HG03439 (cell line): ENCODE measurements around the gene GXYLT1.
A peak's percentile ranks its signal among the peaks of the same experiment; 100 is the strongest.
"Not testable (repeated sequence)": the region's sequence is repeated elsewhere in the genome, so short reads cannot be mapped to it uniquely, and the experiment has no call there.

Experiments
- ATAC-seq: cut with Tn5 transposase; IDR thresholded peaks from one replicate; pipeline ENCODE4 v1.9.1; 2021; ENCODE audit warnings: mild to moderate bottlenecking, moderate library complexity; ENCODE audit not compliant: unreplicated experiment

Gene GXYLT1

DNA sequence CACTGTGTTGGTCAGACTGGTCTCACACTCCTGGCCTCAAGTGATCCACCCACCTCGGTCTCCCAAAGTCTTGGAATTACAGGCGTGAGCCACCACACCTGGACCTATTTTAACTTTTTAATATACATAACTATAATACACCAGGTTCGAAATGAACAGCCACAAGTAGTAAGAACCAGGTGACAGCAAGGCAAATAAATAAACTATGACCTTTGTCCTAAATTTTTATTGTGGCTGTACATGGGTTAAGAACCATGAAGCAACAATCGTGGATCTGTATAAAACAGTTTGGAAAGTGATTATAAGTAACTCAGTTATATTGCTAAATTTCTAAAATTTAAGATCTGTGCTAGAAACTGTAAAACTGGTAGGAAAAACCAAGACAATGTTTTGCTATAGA is 41.5 kb downstream of the GXYLT1 start:
- no peak for ATAC-seq

DNA sequence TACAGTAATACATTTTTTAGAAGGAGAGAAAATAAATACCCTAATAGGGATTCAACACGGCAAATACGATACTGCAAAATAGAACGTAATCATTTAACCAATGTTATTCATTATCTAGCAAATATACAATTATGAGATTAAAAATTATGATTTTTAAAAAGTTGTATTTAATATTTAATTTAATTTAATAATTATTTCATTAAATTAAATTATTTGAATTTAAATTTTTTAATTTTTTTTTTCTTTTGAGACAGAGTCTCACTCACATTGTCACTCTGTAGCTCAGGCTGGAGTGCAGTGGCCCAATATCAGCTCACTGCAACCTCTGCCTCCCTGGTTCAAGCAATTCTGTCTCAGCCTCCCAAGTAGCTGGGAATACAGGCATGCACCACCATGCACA is 42.0 kb downstream of the GXYLT1 start:
- ATAC-seq: no peak

DNA sequence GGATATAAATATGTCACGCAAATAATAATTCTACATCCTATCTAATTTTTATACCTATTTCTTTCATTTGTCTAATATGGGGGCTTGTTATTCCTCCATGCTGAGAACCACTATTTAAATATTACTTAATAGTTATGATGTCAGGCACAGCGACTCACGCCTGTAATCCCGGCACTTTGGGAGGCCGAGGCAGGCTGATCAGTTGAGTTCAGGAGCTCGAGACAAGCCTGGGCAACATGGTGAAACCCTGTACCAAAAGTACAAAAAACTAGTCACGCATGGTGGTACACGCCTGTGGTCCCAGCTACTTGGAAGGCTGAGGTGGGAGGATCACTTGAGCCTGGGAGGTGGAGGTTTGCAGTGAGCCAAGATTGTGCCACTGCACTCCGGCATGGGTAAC is 45.2 kb downstream of the GXYLT1 start:
- ATAC-seq: no peak

DNA sequence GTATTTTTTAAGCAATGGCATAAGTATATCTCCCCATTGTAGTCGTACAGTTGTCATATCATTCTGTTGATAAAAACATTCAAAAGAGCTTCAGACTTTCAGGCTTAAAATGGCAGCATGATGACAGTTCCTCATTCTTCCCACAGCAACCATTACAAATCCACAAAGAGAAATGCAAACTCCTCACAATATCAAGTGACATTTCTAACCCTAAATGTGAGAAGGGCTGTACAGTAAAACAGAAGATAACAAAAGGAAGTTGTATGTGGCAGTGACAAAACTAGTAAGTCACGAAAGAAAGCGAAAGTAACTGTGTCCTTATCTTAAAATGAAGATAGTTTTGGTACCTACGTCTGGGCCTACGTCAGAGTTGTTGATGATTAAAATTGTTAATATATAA is 46.7 kb downstream of the GXYLT1 start:
- ATAC-seq: peak; percentile 85

DNA sequence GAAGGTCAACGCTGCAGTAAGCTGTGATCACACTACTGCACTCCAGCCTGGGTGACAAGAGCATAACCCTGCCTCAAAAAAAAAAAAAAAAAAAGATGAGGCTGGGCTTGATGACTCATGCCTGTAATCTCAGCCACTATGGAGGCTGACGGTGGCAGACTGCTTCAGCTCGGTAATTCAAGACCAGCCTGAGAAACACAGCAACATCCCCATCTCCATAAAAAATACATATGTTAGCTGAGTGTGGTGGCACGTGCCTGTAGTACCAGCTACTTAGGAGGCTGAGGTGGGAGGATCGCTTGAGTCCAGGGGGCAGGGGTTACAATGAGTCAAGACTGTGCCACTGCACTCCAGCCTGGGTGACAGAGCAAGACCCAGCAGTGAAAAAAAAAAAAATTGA is 50.4 kb downstream of the GXYLT1 start:
- ATAC-seq: no peak

DNA sequence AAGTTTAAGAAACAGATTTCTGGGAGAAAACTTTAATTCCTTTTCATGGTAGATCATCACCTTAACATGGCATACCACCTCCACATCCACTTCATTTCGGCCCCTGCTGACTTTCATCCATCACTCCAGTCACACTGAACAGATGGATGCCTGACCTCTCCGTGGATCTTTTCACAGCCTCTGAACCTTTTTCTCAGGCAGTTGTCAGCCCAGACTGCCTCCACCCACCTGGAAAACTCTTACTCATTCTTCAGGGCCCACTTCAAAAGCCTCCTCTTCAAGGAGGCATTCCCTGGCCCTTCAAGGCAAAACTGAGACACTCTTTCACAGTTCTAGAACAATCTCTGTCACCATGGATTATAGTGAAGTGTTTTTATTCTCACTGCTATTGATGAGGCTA is 52.9 kb downstream of the GXYLT1 start:
- no peak for ATAC-seq

DNA sequence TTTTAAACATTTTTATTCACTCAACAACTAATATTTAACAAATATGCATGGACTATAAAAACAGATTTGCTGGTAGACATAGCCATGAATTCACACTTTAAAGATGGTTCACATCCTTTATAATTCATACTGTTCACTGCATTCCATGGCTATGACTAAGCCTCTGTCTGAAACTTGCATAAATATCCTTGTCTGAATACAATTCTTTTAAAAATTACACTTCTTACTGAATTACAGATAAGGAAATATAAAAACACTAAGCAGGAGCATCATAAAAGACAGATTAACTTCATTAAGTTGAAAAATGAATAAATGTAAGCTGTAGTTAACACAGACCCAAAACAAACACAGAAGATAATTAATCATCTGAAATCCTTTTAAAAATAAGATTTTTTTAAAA is 53.8 kb downstream of the GXYLT1 start:
- no peak for ATAC-seq

DNA sequence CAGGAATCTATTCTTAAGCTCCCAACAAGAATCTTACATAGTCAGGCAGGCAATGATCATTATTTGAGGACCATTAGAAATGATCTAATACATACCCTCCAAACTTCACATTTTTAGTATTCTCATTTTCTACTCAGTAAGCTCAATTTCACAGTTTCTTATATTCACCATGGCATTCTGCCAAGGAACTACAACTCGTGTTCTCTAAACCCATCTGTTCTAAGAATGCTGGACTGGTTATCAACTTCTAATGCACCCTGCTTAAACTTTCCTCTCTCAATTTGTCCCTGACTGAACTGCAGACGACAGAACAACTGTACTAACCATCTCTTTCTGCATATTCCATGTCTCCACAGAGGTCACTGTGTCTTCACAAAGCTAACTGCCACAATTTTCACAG is 58.6 kb downstream of the GXYLT1 start:
- no peak for ATAC-seq

DNA sequence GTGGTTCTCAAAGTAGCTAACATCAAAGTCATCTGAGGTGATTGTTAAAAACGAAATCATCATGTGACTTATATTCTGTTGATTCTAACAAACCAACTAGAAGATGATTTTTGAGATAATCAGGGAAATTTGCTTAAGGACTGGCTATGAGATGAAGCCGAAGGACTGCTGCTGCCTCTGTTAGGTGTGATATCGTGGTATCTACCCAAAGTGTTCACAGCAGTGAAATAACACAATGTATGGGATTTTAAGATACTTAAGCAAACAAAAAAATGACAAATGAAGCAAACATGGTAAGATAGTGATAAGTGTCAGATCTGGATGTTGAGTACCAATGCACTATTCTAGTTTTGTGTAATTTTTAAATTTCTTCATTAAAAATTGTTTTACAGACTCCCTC is 59.1 kb downstream of the GXYLT1 start:
- no peak for ATAC-seq

DNA sequence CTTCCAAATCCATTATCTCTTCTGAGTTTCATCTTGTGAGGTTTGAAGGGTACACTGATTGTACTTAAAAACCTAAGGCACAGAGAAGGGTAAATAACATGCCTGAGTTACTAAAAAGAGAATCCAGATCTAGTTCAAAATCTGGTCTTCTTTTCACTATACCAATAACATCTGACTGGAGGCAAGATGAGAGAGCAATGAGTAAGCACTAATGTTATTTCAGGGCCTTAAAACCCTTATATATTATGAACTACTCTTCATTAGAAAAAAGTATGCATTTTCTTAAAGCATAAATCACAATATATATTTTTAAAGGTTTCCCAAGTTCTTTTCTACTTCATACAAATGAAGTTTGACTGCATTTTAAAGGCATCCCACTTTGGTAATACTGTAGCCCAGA is 60.2 kb downstream of the GXYLT1 start:
- no peak for ATAC-seq

DNA sequence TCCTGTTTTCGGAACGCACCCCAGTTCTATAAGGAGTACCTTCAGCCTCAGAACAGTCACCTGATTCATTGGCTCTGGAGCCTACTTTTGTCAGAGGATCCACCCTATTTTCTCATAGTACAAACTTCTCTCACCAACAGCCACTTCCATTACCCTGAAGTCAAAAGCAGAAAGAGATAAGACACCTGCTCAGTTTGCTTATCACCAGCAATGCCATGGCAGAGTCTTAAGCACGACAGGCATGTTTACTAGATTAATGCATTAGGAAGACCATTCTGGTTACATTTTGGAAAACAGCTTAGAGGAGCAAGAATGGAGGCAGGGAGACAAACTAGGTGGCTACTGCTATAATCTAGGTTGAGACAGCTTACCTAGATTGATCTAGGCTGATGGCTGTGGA is 67.7 kb downstream of the GXYLT1 start:
- ATAC-seq: no peak

DNA sequence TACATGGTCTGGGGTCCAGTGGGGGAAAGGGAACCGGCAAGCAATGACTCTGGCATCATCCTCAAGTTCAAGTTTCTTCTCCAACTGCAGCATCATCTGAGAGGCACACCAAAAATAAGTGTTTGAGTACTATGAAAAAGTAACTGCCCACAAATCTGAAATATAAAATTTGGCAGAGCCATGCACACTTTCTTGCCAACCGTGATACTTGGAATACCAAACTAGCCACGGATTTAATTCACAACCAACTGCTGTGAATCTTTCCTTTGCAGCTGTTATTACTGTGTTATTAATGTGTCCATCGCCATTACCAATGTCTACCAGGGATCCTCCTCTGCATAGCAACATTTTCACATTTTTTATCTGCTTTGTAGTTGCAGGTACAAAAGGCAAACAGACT is 74.6 kb downstream of the GXYLT1 start:
- ATAC-seq: no peak

DNA sequence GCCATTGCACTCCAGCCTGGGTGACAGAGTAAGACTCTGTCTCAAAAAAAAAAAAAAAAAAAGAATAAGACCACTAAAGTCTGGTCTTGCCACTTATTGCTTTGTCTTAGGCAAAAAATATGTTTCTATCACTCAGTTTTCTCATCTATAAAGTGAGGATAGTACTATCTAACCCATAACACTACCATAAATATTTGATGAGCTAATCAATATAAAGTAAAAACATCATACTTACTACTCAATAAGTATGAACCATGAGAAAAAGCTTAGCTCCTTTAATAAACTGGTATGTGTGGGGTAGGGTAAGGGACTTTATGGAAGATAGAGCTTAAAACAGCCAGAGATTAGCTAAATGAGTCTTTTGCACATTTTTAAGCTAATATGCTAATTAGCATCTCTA is 85.5 kb downstream of the GXYLT1 start:
- no peak for ATAC-seq

DNA sequence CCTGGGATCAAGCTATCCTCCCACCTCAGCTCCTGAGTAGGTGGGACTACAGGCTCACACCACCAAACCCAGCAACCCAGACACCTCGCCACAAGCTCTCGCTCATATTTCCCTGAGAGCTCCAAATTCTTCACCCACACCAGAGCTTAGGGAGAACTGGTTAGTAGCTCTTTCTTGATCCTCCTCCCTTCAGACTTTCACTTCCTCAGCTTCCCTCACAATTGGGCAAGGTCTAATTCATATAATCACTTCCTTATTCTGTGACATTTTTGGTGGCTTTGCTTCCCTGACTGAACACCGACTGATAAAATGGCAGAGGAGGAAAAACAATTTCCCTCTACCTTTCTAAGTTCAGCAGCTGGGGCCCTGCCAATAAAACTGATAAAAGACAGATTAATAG is 88.5 kb downstream of the GXYLT1 start:
- ATAC-seq: no peak

DNA sequence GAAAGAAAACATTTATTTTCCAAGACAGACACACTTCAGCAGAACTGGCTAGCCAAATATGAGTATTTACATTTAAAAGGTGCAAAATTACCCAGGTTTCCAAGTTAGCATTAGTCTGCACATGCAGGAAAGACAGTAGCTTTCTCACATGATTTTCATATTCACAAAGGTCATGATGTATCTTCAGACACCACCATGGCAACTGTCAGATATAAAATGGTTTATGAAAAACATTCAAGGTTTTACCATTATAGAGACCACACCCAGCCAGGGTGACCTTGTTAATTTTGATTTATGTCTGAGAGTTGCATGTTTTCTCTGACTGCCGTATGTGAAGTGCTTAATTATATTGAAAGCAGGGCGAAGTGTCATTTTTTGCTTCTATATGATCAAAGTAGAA is 91.2 kb downstream of the GXYLT1 start:
- ATAC-seq: no peak

DNA sequence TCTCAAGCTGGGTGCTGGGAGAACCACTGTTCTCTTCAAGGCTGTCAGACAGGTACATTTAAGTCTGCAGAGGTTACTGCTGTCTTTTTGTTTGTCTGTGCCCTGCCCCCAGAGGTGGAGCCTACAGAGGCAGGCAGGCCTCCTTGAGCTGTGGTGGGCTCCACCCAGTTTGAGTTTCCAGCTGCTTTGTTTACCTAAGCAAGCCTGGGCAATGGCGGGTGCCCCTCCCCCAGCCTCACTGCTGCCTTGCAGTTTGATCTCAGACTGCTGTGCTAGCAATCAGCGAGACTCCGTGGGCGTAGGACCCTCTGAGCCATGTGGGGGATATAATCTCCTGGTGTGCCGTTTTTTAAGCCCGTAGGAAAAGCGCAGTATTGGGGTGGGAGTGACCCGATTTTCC is 95.7 kb downstream of the GXYLT1 start:
- ATAC-seq: not testable (repeated sequence)

DNA sequence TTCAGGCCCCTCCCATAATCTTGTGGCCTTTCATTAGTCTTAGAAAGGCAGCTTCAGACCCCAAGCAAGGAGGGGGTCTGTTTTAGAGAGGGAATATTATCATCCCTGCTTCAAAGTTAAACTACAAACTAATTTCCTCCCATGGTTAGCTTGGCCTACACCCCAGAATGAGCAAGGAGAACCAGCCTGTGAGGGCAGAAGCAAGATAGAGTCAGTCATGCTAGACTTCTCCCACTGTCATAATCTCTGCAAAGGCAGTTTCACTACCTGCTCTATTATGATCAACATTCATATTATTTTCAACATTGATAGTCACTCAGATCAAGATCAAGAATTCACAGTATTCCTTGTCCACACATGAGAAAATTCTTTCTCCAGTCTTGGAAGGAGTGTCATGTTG is 105.1 kb downstream of the GXYLT1 start:
- no peak for ATAC-seq

DNA sequence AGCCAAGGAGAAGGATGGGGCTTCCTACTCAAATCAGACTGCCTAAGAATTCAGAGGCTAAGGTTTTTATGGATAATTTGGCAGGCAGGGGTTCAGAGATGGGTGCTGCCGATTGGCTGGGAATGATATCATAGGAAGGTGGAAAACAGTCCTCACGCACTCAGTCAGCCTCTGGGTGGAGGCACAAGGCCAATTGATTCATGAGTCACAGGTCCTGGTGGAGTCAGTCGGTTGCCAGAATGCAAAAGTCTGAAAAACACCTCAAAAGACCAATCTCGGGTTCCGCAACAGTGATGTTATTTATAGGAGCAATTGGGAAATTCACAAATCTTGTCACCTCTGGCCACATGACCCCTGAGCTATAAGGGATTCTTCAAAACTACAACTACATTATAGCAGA is 105.5 kb downstream of the GXYLT1 start:
- ATAC-seq: no peak

DNA sequence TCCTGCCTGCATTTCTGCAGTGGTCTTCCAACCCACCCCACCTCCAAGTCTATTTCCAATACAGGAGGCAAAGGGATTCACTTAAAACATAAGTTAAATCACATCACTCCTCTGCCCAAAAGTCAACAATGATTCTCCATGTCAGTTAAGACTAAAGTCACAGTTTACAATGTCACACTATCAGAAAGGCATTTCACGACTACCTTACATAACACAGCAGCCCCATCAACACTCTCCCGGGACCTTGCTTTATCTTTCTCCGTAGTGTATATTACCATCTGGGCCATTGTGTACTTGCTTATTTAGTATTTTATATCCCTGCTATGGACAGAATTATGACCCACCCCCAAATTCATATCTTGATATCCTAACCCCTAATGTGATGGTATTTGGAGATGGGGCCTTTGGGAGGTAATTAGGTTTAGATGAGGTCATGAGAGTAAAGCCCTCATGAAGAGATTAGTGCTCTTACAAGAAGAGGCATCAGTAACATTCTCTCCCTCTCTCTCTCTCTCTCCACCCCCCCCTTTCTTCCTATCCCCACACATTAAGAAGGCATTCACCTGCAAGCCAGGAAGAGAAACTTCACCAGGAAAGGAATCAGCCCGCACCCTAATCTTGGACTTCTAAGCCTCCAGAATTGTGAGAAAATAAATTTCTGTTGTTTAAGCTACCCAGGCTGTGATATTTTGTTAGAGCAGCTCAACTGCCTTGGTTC is 112.7 kb downstream of the GXYLT1 start:
- no peak for ATAC-seq
